HG02610 (cell line): Measurements from ENCODE around the gene BCL2L12.
"Not testable (repeated sequence)": the region's sequence is repeated elsewhere in the genome, so short reads cannot be mapped to it uniquely, and the experiment has no call there.

Experiments
- ATAC-seq: cut with Tn5 transposase; IDR thresholded peaks from one replicate; pipeline ENCODE4 v1.9.1; 2021; ENCODE audit warnings: mild to moderate bottlenecking, moderate library complexity; ENCODE audit not compliant: unreplicated experiment

The BCL2L12 gene

GRCh38 chr19:49704888-49705642, 39.3 kb downstream of the BCL2L12 start:
- ATAC-seq: no peak

- ATAC-seq: no peak
Measured at GRCh38 chr19:49705919-49706318, 40.2 kb downstream of the BCL2L12 start.

GRCh38 chr19:49710372-49710951, 44.7 kb downstream of the BCL2L12 start:
- no peak for ATAC-seq

GRCh38 chr19:49712397-49712859, 46.7 kb downstream of the BCL2L12 start:
- ATAC-seq: no peak

GRCh38 chr19:49713236-49713845, 47.6 kb downstream of the BCL2L12 start:
- no peak for ATAC-seq

- no peak for ATAC-seq
Measured at GRCh38 chr19:49716154-49716553, 50.4 kb downstream of the BCL2L12 start.

- no peak for ATAC-seq
Measured at GRCh38 chr19:49718511-49718910, 52.8 kb downstream of the BCL2L12 start.

GRCh38 chr19:49718991-49719390, 53.3 kb downstream of the BCL2L12 start:
- no peak for ATAC-seq

- ATAC-seq: not testable (repeated sequence)
Measured at GRCh38 chr19:49719420-49719819, 53.7 kb downstream of the BCL2L12 start.
